Measurements from ENCODE around the gene BOD1L2.

BOD1L2 gene

GRCh38 chr18:57150081-57150480 lies 3.2 kb downstream of the BOD1L2 start:
- no peak for DNase-seq (ENCODE audit: low read depth)

DNA sequence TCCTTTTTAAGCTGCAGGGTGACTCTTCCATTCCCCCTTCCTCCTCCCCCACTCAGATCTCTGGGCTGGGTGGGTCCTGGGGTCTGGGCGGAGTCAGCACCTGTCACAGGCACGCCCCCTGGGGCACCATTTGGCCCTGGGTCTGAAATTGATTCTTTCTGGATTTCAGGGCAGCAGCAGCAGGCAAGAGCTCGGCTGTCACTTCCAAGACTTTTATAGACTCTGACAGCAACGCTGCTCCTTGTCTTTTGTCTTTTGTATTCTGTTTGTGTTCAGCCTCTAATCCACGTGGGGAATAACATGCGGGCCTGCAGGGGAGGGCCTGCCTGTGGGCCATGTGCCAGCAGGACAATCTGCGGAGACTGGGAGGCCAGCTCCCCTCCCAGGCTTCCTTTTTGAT lies 3.9 kb downstream of the BOD1L2 start:
- DNase-seq (ENCODE audit: low read depth) = no peak

DNA sequence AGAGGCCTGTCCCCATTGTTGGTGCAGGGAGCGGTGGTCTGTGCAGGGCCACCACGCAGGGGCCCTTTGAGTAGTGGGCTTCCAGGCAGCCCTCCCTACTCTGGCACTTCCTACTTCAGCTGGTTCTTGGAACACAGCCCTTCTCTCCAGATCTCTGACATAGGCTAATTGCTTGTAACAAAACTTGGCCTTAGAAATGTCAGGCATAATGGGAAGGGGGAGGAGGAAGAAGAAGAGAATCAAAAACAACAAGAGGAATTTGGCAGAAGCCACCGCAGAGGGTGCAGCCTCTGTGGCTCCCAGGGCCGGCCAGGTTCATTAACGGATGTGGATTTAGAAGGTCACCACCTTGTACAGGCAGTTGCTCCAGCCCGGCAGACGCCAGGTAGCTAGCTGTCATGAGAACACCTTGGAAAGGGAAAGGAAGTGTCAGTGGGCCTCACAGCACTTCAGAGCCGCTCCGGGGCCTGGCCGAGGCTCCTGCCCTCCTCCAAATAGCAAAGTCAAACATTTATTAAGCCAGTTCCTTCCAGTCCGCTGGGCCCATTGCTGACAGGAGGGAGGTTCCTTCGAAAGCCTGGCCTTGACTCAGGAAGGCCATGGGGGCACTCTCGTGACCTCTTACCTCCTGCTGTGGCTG lies 7.4 kb downstream of the BOD1L2 start:
- DNase-seq (ENCODE audit: low read depth) = no peak

DNA sequence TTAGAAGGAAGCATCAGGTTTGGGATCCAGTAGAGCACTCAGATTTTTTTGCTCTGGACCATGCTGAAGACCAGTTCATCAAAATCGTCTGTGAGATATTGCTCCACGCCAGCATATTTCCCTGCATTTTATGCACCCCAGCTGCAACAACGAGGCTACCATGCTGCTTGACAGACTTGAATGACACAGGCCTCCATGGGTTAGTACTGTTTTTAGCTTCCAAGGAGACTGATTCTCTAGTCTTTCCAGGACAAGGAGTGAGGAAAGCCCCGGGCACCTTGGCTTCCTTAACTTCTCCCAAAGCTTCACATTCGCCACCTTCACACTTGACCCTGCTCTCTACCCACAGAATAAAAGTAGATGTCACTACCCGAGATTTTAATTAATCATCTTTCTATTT lies 17.5 kb downstream of the BOD1L2 start:
- no peak for DNase-seq (ENCODE audit: low read depth)

DNA sequence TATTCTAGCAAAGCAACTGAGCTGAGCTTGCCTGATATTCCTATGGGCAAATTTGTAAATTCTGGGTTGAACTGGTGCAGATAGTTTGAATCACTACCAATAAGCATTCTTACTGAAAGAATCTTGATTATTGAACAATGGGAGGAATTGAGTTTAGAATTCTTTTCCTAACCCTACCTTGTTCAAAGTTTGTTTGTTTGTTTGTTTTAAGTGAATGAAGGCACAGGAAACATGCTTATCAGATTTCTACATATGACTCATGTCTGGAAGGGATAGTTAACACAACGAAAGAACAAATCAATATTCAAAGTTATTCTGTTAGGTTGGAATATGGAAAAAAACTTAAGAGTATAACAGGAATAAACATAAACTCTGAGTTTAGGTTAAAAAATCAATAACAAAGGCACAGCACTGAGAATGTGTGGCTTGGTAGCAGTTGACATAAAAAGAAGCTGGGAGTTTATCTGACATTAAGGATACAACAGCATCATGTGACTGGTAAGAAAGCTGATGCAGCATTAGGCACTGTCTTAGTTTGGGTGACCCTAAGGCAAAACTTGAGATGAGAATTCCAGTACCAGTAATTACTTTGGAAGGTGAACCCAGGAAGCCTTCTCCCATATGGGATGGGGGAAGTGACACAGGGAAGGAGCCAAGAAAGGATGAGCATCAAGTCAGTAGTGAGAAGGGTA lies 20.9 kb downstream of the BOD1L2 start:
- no peak for DNase-seq (ENCODE audit: low read depth)

- no peak for DNase-seq (ENCODE audit: low read depth)
These were observed 24.1 kb downstream of the BOD1L2 start for GRCh38 chr18:57171026-57171425.

- no peak for DNase-seq (ENCODE audit: low read depth)
These were observed 28.6 kb downstream of the BOD1L2 start for GRCh38 chr18:57175532-57175931.

- no peak for DNase-seq (ENCODE audit: low read depth)
These were observed 38.5 kb downstream of the BOD1L2 start for GRCh38 chr18:57185434-57185833.

DNA sequence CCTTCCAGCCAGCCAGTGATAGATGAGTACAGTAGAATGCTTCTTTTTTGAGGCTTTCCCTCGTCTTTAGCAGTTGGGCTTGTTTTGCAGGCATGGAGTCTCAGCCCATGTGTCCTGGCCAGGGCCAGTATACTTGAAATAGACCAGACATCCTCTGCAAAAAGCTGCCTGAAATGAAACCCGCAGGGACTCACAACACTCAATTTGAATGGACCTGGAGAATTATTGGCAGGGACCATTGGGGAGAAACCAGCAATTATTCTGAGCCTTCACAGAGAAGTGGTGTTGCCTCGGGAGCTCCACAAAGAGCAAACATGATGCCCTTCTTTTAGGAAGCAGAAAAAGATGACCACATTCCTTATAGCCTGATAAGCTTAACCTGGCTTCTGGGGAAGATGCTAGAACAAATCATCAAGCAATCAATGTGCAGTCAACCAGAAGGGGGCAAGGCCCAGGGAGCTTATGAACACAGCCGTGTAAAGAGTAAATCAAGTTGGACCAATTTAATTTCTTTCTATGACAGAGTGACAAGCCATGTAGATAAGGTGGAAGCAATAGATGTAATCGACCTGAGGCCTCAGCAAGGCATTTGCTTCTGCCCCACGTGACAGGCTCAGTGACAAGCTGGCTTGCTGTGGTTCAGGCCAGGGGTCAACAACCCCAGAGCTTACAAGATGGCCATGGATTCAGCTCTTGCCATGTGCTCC lies 42.1 kb downstream of the BOD1L2 start:
- no peak for DNase-seq (ENCODE audit: low read depth)

GRCh38 chr18:57190026-57190425 lies 43.1 kb downstream of the BOD1L2 start:
- no peak for DNase-seq (ENCODE audit: low read depth)

DNA sequence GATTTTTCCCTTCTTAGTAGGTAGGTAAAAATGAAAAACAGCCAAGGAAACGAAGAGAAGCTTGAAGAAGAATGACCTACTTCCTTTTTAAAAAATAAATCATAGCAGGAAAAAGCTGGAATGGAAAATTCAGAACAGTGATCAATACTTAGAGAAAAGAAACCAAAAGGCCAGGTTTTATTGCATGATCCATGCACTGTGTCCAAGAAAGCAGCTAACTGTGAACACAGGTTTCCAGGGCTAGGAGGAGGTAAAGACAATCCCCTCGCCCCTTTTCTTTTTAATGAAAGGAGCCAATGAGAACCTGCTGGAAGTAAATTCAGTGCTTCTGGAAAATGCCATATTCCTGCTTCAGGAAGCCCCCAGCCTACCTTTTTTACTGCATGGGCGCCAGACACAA lies 47.2 kb downstream of the BOD1L2 start:
- no peak for DNase-seq (ENCODE audit: low read depth)

- no peak for DNase-seq (ENCODE audit: low read depth)
These were observed 47.7 kb downstream of the BOD1L2 start for GRCh38 chr18:57194622-57195021.

GRCh38 chr18:57195341-57195740 lies 48.5 kb downstream of the BOD1L2 start:
- no peak for DNase-seq (ENCODE audit: low read depth)

DNA sequence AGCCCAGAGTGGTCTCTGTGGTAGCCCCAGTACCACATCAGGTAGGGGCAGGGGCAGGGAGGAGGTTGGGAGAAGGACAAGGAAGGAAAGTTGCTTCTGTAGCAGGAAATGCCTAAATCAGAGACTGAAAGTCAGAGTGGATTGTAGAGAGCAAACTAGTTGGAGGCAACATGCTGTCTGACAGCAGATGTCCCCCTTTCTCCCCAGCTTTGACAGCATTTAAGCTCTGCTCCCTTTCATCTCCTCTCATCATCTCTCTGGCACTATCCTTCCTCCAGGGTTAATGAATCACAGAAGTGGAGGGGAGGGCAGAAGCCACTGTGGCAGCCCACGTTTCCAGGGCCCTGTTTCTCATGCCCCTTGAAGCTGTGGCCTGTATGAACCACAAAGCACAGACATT lies 50.4 kb downstream of the BOD1L2 start:
- no peak for DNase-seq (ENCODE audit: low read depth)

DNA sequence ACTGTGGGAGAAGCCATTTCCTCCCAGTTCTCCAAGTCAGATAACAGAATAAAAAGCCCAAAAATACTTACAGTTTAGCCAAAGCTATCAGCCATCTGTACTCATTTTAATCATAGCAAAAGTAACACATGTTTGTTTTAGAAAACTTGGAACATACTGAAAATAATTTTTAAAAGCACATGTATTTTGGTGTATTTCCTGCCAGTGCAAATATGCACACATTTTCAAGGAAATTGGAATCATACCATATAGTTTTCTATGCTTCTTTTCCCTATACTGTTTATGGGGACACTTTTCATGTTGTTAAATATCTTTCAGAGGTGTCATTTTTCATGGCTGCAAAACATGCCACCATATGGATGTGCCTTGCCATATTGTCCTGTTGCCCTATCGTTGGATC lies 51.2 kb downstream of the BOD1L2 start:
- DNase-seq (ENCODE audit: low read depth) = no peak

Measured in stimulated activated CD4-positive, alpha-beta T cell treated with anti-CD3 and anti-CD28 coated beads, Interleukin-2, amount 100 ng/mL, for 4 hours (primary cell).